Measurements from ENCODE around the gene PIP4K2A.

Gene PIP4K2A

GRCh38 chr10:22494007-22494406 is 220.4 kb downstream of the PIP4K2A start:
- Histone ChIP-seq H3K4me1 (ENCODE audit: low read length) (peaks cover 20% of the 10 kb centered on the region), H3K9me3 (ENCODE audit: insufficient read depth, low read length) (no peaks in the 10 kb centered on the region), H3K36me3 (replicated peaks; ENCODE audit: low read depth, low read length) (no peaks in the 10 kb centered on the region), H3K4me3 (ENCODE audit: low read length) (no peak overlapping the region), H3K9ac (ENCODE audit: low read length) (no peak overlapping the region), H3K27ac (ENCODE audit: low read length) (no peak overlapping the region), H2AFZ (ENCODE audit: low read depth, low read length) (no peak overlapping the region), H3K79me2 (ENCODE audit: low read length) (no peaks in the 10 kb centered on the region), H3K4me2 (ENCODE audit: low read length) (no peak overlapping the region), H4K20me1 (ENCODE audit: insufficient read depth, low read length) (no peaks in the 10 kb centered on the region), H3K27me3 (ENCODE audit: low read depth, low read length) (no peaks in the 10 kb centered on the region)
- TF ChIP-seq EZH2phosphoT487 (IDR thresholded peaks at IDR 0.05; ENCODE audit: low read depth) (no peak), CTCF (IDR thresholded peaks at IDR 0.05; ENCODE audit: low read depth, low read length) (no peak)

GRCh38 chr10:22491931-22492615 is 222.3 kb downstream of the PIP4K2A start:
- TF ChIP-seq CTCF (IDR thresholded peaks at IDR 0.05; ENCODE audit: low read depth, low read length): no peak
- H3K4me1 ChIP-seq (ENCODE audit: low read length): peaks cover 18% of the 10 kb centered on the region
- H3K27ac ChIP-seq (ENCODE audit: low read length): no peak overlapping the region
- no peak overlapping the region for H3K4me2 ChIP-seq (ENCODE audit: low read length)
- H2AFZ ChIP-seq (ENCODE audit: low read depth, low read length): no peak overlapping the region
- no peaks in the 10 kb centered on the region for H3K36me3 ChIP-seq (replicated peaks; ENCODE audit: low read depth, low read length)
- H3K9me3 ChIP-seq (ENCODE audit: insufficient read depth, low read length): no peaks in the 10 kb centered on the region
- no peaks in the 10 kb centered on the region for H3K79me2 ChIP-seq (ENCODE audit: low read length)
- no peaks in the 10 kb centered on the region for H3K27me3 ChIP-seq (ENCODE audit: low read depth, low read length)
- H3K9ac ChIP-seq (ENCODE audit: low read length): no peak overlapping the region
- no peaks in the 10 kb centered on the region for H4K20me1 ChIP-seq (ENCODE audit: insufficient read depth, low read length)
- no peak overlapping the region for H3K4me3 ChIP-seq (ENCODE audit: low read length)

GRCh38 chr10:22491480-22491879 is 222.9 kb downstream of the PIP4K2A start:
- Histone ChIP-seq H3K4me2 (ENCODE audit: low read length) (no peak overlapping the region), H2AFZ (ENCODE audit: low read depth, low read length) (no peak overlapping the region), H3K36me3 (replicated peaks; ENCODE audit: low read depth, low read length) (no peaks in the 10 kb centered on the region)

GRCh38 chr10:22489975-22490374 is 224.4 kb downstream of the PIP4K2A start:
- H3K9ac ChIP-seq (ENCODE audit: low read length): no peak overlapping the region
- no peak for TF ChIP-seq EZH2phosphoT487 (IDR thresholded peaks at IDR 0.05; ENCODE audit: low read depth)
- no peak for TF ChIP-seq CTCF (IDR thresholded peaks at IDR 0.05; ENCODE audit: low read depth, low read length)
- H3K4me3 ChIP-seq (ENCODE audit: low read length): no peak overlapping the region
- H3K4me1 ChIP-seq (ENCODE audit: low read length): peaks cover 18% of the 10 kb centered on the region
- H3K36me3 ChIP-seq (replicated peaks; ENCODE audit: low read depth, low read length): no peaks in the 10 kb centered on the region
- H3K27ac ChIP-seq (ENCODE audit: low read length): peak overlapping the region; percentile 38; the same call in 1 of the 2 replicates
- H2AFZ ChIP-seq (ENCODE audit: low read depth, low read length): no peak overlapping the region
- no peaks in the 10 kb centered on the region for H3K27me3 ChIP-seq (ENCODE audit: low read depth, low read length)
- H3K4me2 ChIP-seq (ENCODE audit: low read length): peak overlapping the region; percentile 45
- H3K79me2 ChIP-seq (ENCODE audit: low read length): no peaks in the 10 kb centered on the region
- H4K20me1 ChIP-seq (ENCODE audit: insufficient read depth, low read length): no peaks in the 10 kb centered on the region
- no peaks in the 10 kb centered on the region for H3K9me3 ChIP-seq (ENCODE audit: insufficient read depth, low read length)

More at GRCh38 chr10:22491480-22491879, 222.9 kb downstream of the PIP4K2A start:
- H4K20me1 ChIP-seq (ENCODE audit: insufficient read depth, low read length): no peaks in the 10 kb centered on the region
- H3K27ac ChIP-seq (ENCODE audit: low read length): no peak overlapping the region
- no peaks in the 10 kb centered on the region for H3K9me3 ChIP-seq (ENCODE audit: insufficient read depth, low read length)
- H3K27me3 ChIP-seq (ENCODE audit: low read depth, low read length): no peaks in the 10 kb centered on the region
- no peak overlapping the region for H3K9ac ChIP-seq (ENCODE audit: low read length)
- TF ChIP-seq CTCF (IDR thresholded peaks at IDR 0.05; ENCODE audit: low read depth, low read length): no peak
- no peak for TF ChIP-seq EZH2phosphoT487 (IDR thresholded peaks at IDR 0.05; ENCODE audit: low read depth)
- H3K79me2 ChIP-seq (ENCODE audit: low read length): no peaks in the 10 kb centered on the region
- peaks cover 18% of the 10 kb centered on the region for H3K4me1 ChIP-seq (ENCODE audit: low read length)
- H3K4me3 ChIP-seq (ENCODE audit: low read length): no peak overlapping the region
